IPS-20b (cell line): ENCODE results near the gene CAV2.

Experiments
- H3K27ac ChIP-seq: one replicate; pipeline ENCODE4 v1.5.1; 2013; ENCODE audit warnings: low read length
- H3K27me3 ChIP-seq: 2 replicates; pipeline ENCODE4 v1.6.1; 2013; ENCODE audit warnings: mild to moderate bottlenecking, low read length, inconsistent platforms; ENCODE audit not compliant: insufficient read depth
- H3K36me3 ChIP-seq: 2 replicates; pipeline ENCODE4 v1.6.1; 2013; ENCODE audit warnings: low read depth, mild to moderate bottlenecking, inconsistent platforms, low read length, moderate library complexity; ENCODE audit not compliant: insufficient read depth
- H3K4me1 ChIP-seq: 2 replicates; pipeline ENCODE4 v1.6.1; 2013; ENCODE audit warnings: mild to moderate bottlenecking, control low read depth, inconsistent platforms, low read length, moderate library complexity; ENCODE audit not compliant: insufficient read depth
- H3K4me3 ChIP-seq: 2 replicates; pipeline ENCODE4 v1.5.1; 2013; ENCODE audit warnings: mild to moderate bottlenecking, low read length, inconsistent platforms
- H3K9ac ChIP-seq: 2 replicates; pipeline ENCODE4 v1.6.1; 2013; ENCODE audit warnings: low read depth, mild to moderate bottlenecking, inconsistent platforms, low read length, moderate library complexity
- H3K9me3 ChIP-seq: 2 replicates; pipeline ENCODE4 v1.6.1; 2013; ENCODE audit warnings: mild to moderate bottlenecking, low read depth, low read length, inconsistent platforms; ENCODE audit not compliant: insufficient read depth

Gene CAV2

GRCh38 chr7:116497708-116498107 is 1.8 kb upstream of the CAV2 start:
- no peaks in the 10 kb centered on the region for H3K9me3 ChIP-seq
- no peak overlapping the region for H3K4me3 ChIP-seq
- no peak overlapping the region for H3K27ac ChIP-seq
- H3K36me3 ChIP-seq, result no peaks in the 10 kb centered on the region
- H3K4me1 ChIP-seq, result peaks cover 3% of the 10 kb centered on the region
- no peak overlapping the region for H3K9ac ChIP-seq
- H3K27me3 ChIP-seq, result peaks cover 44% of the 10 kb centered on the region

- Histone ChIP-seq H3K27ac (no peak overlapping the region), H3K36me3 (no peaks in the 10 kb centered on the region)
Measured at GRCh38 chr7:116500078-116500853, 728 bp downstream of the CAV2 start.

GRCh38 chr7:116501425-116502167 is 2.1 kb downstream of the CAV2 start:
- Histone ChIP-seq H3K27me3 (peaks cover 44% of the 10 kb centered on the region), H3K4me1 (peaks cover 3% of the 10 kb centered on the region), H3K4me3 (no peak overlapping the region), H3K9ac (no peak overlapping the region), H3K27ac (no peak overlapping the region), H3K9me3 (no peaks in the 10 kb centered on the region), H3K36me3 (no peaks in the 10 kb centered on the region)

More at GRCh38 chr7:116500078-116500853, 728 bp downstream of the CAV2 start:
- Histone ChIP-seq H3K9me3 (no peaks in the 10 kb centered on the region), H3K9ac (no peak overlapping the region; the same call in 1 of the 2 replicates), H3K4me1 (peaks cover 3% of the 10 kb centered on the region), H3K4me3 (peak overlapping the region; percentile 70), H3K27me3 (peaks cover 44% of the 10 kb centered on the region)

GRCh38 chr7:116502201-116503096 is 2.9 kb downstream of the CAV2 start:
- H3K4me1 ChIP-seq, result peaks cover 3% of the 10 kb centered on the region
- H3K4me3 ChIP-seq, result no peak overlapping the region
- H3K9me3 ChIP-seq, result no peaks in the 10 kb centered on the region
- no peak overlapping the region for H3K27ac ChIP-seq
- no peak overlapping the region for H3K9ac ChIP-seq
- H3K27me3 ChIP-seq, result peaks cover 44% of the 10 kb centered on the region
- no peaks in the 10 kb centered on the region for H3K36me3 ChIP-seq

- no peak overlapping the region for H3K27ac ChIP-seq
- no peaks in the 10 kb centered on the region for H3K36me3 ChIP-seq
- peaks cover 35% of the 10 kb centered on the region for H3K27me3 ChIP-seq
- no peak overlapping the region for H3K9ac ChIP-seq
- H3K4me3 ChIP-seq, result no peak overlapping the region
- no peaks in the 10 kb centered on the region for H3K9me3 ChIP-seq
- H3K4me1 ChIP-seq, result peaks cover 3% of the 10 kb centered on the region
Measured at GRCh38 chr7:116503835-116504234, 4.3 kb downstream of the CAV2 start.

- Histone ChIP-seq H3K4me3 (no peak overlapping the region), H3K9ac (no peak overlapping the region), H3K4me1 (peaks cover 3% of the 10 kb centered on the region), H3K27ac (no peak overlapping the region), H3K27me3 (peaks cover 23% of the 10 kb centered on the region), H3K9me3 (no peaks in the 10 kb centered on the region), H3K36me3 (no peaks in the 10 kb centered on the region)
Measured at GRCh38 chr7:116505278-116505677, 5.7 kb downstream of the CAV2 start.

GRCh38 chr7:116505823-116506222 is 6.3 kb downstream of the CAV2 start:
- no peaks in the 10 kb centered on the region for H3K36me3 ChIP-seq
- H3K4me1 ChIP-seq, result peaks cover 3% of the 10 kb centered on the region
- no peak overlapping the region for H3K9ac ChIP-seq
- H3K4me3 ChIP-seq, result no peak overlapping the region
- no peak overlapping the region for H3K27ac ChIP-seq
- H3K9me3 ChIP-seq, result no peaks in the 10 kb centered on the region
- peaks cover 17% of the 10 kb centered on the region for H3K27me3 ChIP-seq

- H3K27me3 ChIP-seq, result no peaks in the 10 kb centered on the region
- H3K4me3 ChIP-seq, result no peak overlapping the region
- H3K4me1 ChIP-seq, result no peaks in the 10 kb centered on the region; the same call in 1 of the 2 replicates
- no peak overlapping the region for H3K27ac ChIP-seq
- H3K9ac ChIP-seq, result no peak overlapping the region
- H3K36me3 ChIP-seq, result no peaks in the 10 kb centered on the region
- no peaks in the 10 kb centered on the region for H3K9me3 ChIP-seq
Measured at GRCh38 chr7:116509982-116510579, 10.5 kb downstream of the CAV2 start.

- H3K4me1 ChIP-seq, result peaks cover 7% of the 10 kb centered on the region
- H3K9me3 ChIP-seq, result no peaks in the 10 kb centered on the region
- H3K4me3 ChIP-seq, result no peak overlapping the region
- no peak overlapping the region for H3K9ac ChIP-seq
- H3K27me3 ChIP-seq, result no peaks in the 10 kb centered on the region
- H3K36me3 ChIP-seq, result no peaks in the 10 kb centered on the region
- no peak overlapping the region for H3K27ac ChIP-seq
Measured at GRCh38 chr7:116510795-116511194, 11.3 kb downstream of the CAV2 start.

GRCh38 chr7:116511552-116512519 is 12.3 kb downstream of the CAV2 start:
- Histone ChIP-seq H3K9me3 (no peaks in the 10 kb centered on the region), H3K36me3 (no peaks in the 10 kb centered on the region), H3K4me3 (no peak overlapping the region), H3K27me3 (no peaks in the 10 kb centered on the region), H3K4me1 (peaks cover 8% of the 10 kb centered on the region), H3K9ac (no peak overlapping the region), H3K27ac (no peak overlapping the region)
